Measurements from ENCODE around the gene UBE2V1. TPM values are rescaled to one million over a fixed set of nuclear protein-coding genes. Genes with fewer than 3 reads are reported as not detected.

Gene UBE2V1
- total and polyA plus RNA-seq, 2 of the 13 experiments (the other 11 are each of a cell fraction or from before 2014, with no cell fraction given) = 81.3 to 132 TPM

DNA sequence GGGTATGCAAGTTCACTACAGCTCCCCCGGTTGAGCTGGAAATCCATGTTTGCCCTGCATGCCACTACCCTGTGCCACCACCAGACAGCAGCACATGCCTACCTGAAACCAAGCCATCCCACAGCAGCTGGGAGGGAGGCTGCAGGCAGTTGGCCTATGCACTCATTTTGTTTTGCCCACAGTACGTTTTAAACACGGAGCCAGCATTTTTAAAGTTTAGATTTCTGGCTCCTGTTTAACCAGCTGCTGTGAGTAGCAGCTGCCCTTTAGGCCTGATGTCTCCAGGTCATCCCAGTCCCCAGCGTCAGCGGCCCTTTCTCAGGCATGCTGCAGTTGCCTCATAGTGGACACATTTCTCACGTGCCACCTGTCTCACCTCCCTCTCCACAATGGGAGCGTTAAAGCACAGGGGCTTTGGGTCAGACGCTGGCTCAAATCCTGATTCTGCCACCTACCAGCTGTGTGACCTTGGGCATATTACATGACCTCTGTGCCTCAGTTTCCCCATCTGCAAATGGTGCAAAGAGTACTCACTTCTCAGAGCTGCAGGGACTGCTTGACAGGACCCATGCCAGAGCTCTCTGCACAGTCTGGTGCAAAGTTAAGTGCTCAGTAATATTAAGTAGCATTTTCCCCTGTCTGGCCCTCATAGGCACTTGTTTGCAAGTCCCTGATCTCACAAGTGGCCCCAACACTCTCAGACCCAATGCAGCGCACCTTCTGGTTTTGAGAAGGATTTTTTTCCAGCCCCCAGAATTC lies 8.2 kb upstream of the UBE2V1 start (continued):
- TF ChIP-seq, protein P1, sequence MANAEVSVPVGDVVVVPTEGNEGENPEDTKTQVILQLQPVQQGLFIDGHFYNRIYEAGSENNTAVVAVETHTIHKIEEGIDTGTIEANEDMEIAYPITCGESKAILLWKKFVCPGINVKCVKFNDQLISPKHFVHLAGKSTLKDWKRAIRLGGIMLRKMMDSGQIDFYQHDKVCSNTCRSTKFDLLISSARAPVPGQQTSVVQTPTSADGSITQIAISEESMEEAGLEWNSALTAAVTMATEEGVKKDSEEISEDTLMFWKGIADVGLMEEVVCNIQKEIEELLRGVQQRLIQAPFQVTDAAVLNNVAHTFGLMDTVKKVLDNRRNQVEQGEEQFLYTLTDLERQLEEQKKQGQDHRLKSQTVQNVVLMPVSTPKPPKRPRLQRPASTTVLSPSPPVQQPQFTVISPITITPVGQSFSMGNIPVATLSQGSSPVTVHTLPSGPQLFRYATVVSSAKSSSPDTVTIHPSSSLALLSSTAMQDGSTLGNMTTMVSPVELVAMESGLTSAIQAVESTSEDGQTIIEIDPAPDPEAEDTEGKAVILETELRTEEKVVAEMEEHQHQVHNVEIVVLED (CRISPR knock-in tag; IDR thresholded peaks at IDR 0.05; ENCODE audit: borderline replicate concordance) = peak; percentile 59; the same call in 1 of the 2 replicates
- TF ChIP-seq ZSCAN25 (CRISPR knock-in tag; IDR thresholded peaks at IDR 0.05) = no peak
- TF ChIP-seq ZZZ3 (CRISPR knock-in tag; IDR thresholded peaks at IDR 0.05; ENCODE audit: borderline replicate concordance) = peak; percentile 48; the same call in 1 of the 2 replicates
- no peak for TF ChIP-seq SMAD9 (CRISPR knock-in tag; IDR thresholded peaks at IDR 0.05)
- peak; percentile 80; the same call in 1 of the 2 replicates for TF ChIP-seq NCOA1 (CRISPR knock-in tag; IDR thresholded peaks at IDR 0.05)
- no peak for TF ChIP-seq ISL2 (CRISPR knock-in tag; IDR thresholded peaks at IDR 0.05)
- TF ChIP-seq, protein P2, sequence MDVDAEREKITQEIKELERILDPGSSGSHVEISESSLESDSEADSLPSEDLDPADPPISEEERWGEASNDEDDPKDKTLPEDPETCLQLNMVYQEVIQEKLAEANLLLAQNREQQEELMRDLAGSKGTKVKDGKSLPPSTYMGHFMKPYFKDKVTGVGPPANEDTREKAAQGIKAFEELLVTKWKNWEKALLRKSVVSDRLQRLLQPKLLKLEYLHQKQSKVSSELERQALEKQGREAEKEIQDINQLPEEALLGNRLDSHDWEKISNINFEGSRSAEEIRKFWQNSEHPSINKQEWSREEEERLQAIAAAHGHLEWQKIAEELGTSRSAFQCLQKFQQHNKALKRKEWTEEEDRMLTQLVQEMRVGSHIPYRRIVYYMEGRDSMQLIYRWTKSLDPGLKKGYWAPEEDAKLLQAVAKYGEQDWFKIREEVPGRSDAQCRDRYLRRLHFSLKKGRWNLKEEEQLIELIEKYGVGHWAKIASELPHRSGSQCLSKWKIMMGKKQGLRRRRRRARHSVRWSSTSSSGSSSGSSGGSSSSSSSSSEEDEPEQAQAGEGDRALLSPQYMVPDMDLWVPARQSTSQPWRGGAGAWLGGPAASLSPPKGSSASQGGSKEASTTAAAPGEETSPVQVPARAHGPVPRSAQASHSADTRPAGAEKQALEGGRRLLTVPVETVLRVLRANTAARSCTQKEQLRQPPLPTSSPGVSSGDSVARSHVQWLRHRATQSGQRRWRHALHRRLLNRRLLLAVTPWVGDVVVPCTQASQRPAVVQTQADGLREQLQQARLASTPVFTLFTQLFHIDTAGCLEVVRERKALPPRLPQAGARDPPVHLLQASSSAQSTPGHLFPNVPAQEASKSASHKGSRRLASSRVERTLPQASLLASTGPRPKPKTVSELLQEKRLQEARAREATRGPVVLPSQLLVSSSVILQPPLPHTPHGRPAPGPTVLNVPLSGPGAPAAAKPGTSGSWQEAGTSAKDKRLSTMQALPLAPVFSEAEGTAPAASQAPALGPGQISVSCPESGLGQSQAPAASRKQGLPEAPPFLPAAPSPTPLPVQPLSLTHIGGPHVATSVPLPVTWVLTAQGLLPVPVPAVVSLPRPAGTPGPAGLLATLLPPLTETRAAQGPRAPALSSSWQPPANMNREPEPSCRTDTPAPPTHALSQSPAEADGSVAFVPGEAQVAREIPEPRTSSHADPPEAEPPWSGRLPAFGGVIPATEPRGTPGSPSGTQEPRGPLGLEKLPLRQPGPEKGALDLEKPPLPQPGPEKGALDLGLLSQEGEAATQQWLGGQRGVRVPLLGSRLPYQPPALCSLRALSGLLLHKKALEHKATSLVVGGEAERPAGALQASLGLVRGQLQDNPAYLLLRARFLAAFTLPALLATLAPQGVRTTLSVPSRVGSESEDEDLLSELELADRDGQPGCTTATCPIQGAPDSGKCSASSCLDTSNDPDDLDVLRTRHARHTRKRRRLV (CRISPR knock-in tag; IDR thresholded peaks at IDR 0.05) = peak; percentile 68; the same call in 1 of the 2 replicates
- peak; percentile 54; the same call in 1 of the 2 replicates for TF ChIP-seq ZNF563 (CRISPR knock-in tag; IDR thresholded peaks at IDR 0.05)
- TF ChIP-seq, protein P3, sequence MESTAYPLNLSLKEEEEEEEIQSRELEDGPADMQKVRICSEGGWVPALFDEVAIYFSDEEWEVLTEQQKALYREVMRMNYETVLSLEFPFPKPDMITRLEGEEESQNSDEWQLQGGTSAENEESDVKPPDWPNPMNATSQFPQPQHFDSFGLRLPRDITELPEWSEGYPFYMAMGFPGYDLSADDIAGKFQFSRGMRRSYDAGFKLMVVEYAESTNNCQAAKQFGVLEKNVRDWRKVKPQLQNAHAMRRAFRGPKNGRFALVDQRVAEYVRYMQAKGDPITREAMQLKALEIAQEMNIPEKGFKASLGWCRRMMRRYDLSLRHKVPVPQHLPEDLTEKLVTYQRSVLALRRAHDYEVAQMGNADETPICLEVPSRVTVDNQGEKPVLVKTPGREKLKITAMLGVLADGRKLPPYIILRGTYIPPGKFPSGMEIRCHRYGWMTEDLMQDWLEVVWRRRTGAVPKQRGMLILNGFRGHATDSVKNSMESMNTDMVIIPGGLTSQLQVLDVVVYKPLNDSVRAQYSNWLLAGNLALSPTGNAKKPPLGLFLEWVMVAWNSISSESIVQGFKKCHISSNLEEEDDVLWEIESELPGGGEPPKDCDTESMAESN (CRISPR knock-in tag; conservative IDR thresholded peaks at IDR 0.05) = peak; percentile 45; the same call in 1 of the 2 replicates
- TF ChIP-seq FOSL2 (CRISPR knock-in tag; IDR thresholded peaks at IDR 0.05) = peak; percentile 63
- TF ChIP-seq ZFX (CRISPR knock-in tag; IDR thresholded peaks at IDR 0.05; ENCODE audit: low read depth) = peak; percentile 74; the same call in 1 of the 2 replicates
- TF ChIP-seq, protein P4, sequence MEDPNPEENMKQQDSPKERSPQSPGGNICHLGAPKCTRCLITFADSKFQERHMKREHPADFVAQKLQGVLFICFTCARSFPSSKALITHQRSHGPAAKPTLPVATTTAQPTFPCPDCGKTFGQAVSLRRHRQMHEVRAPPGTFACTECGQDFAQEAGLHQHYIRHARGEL (CRISPR knock-in tag; IDR thresholded peaks at IDR 0.05) = peak; percentile 13; the same call in 1 of the 2 replicates
- 0 out of 2 replicates have a peak, but pooled peaks have one; percentile 33 for TF ChIP-seq ZNF761 (CRISPR knock-in tag; conservative IDR thresholded peaks at IDR 0.05)
- no peak for TF ChIP-seq CBFB (CRISPR knock-in tag; IDR thresholded peaks at IDR 0.05)
- peak; percentile 81 for TF ChIP-seq XRCC5 (optimal IDR thresholded peaks at IDR 0.05; ENCODE audit: low read length)
- TF ChIP-seq, protein P5, sequence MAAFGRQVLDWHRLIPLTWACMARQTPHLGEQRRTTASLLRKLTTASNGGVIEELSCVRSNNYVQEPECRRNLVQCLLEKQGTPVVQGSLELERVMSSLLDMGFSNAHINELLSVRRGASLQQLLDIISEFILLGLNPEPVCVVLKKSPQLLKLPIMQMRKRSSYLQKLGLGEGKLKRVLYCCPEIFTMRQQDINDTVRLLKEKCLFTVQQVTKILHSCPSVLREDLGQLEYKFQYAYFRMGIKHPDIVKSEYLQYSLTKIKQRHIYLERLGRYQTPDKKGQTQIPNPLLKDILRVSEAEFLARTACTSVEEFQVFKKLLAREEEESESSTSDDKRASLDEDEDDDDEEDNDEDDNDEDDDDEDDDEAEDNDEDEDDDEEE (CRISPR knock-in tag; IDR thresholded peaks at IDR 0.05) = peak; percentile 60; the same call in 1 of the 2 replicates
- peak; percentile 36; the same call in 1 of the 2 replicates for TF ChIP-seq KLF11 (CRISPR knock-in tag; IDR thresholded peaks at IDR 0.05)
